K562 (cell line): ENCODE data around the gene PAQR6. TPM values are rescaled to one million over a fixed set of nuclear protein-coding genes. Genes with fewer than 3 reads are reported as not detected.

Source experiments
- CBX2 ChIP-seq: fragments of 200-600 bp; sonication (generic); IDR thresholded peaks from one replicate; pipeline ENCODE4 v1.6.1; 2012; ENCODE audit warnings: mild to moderate bottlenecking, low read length, inconsistent platforms; ENCODE audit not compliant: insufficient read depth, poor library complexity, severe bottlenecking
- CCNT2 ChIP-seq: IDR thresholded peaks from 2 replicates; pipeline ENCODE4 v1.6.1; 2011; ENCODE audit warnings: borderline replicate concordance, low read depth, mild to moderate bottlenecking, moderate library complexity, mixed read lengths, low read length; ENCODE audit not compliant: insufficient read length; ENCODE audit errors: extremely low read depth
- CHD1 ChIP-seq: fragments of 200-600 bp; sonication (generic); IDR thresholded peaks from one replicate; pipeline ENCODE4 v1.6.1; 2012; ENCODE audit warnings: mild to moderate bottlenecking, moderate library complexity, low read length, inconsistent platforms
- CREM ChIP-seq: IDR thresholded peaks from 2 replicates; pipeline ENCODE4 v1.6.1; 2014; ENCODE audit warnings: antibody characterized with exemption, low read depth
- FIP1L1 ChIP-seq: fragments of 200-400 bp; formaldehyde crosslinking; IDR thresholded peaks from 2 replicates; pipeline ENCODE4 v1.6.1; 2018; ENCODE audit warnings: mild to moderate bottlenecking, low read depth, low read length; ENCODE audit not compliant: poor library complexity, severe bottlenecking
- HMG20B ChIP-seq: fragments of 250-450 bp; sonication (Bioruptor Pico); IDR thresholded peaks from 2 replicates; pipeline ENCODE4 v1.5.0; 2021; ENCODE audit warnings: mild to moderate bottlenecking
- MCM3 ChIP-seq: fragments of 450-650 bp; IDR thresholded peaks from 2 replicates; pipeline ENCODE4 v1.6.1; 2016
- MTF1 ChIP-seq: fragments of 250-450 bp; sonication (Bioruptor Pico); IDR thresholded peaks from 2 replicates; pipeline ENCODE4 v1.9.0; 2021; ENCODE audit warnings: moderate library complexity, mild to moderate bottlenecking, inconsistent platforms, borderline replicate concordance
- MYNN ChIP-seq, 2 experiments: sonication (generic); formaldehyde crosslinking in 1 of 2; IDR thresholded peaks; 2 replicates each; pipeline versions ENCODE4 v1.5.0 to v1.6.1; 2016 to 2020; ENCODE audit warnings: antibody characterized with exemption in 1 of 2, missing genetic modification reagents in 1 of 2
- NR0B1 ChIP-seq: fragments of 450-650 bp; IDR thresholded peaks from one replicate; pipeline ENCODE4 v1.6.1; 2018; ENCODE audit warnings: mild to moderate bottlenecking, moderate library complexity; ENCODE audit not compliant: partially characterized antibody
- RAD51 ChIP-seq: fragments of 450-650 bp; IDR thresholded peaks from 2 replicates; pipeline ENCODE4 v1.7.1; 2016; ENCODE audit warnings: low read depth, mild to moderate bottlenecking, borderline replicate concordance
- SNAPC5 ChIP-seq: fragments of 250-450 bp; sonication (Bioruptor Pico); IDR thresholded peaks from 2 replicates; pipeline ENCODE4 v1.8.0; 2021; ENCODE audit warnings: moderate library complexity, mild to moderate bottlenecking, inconsistent platforms
- TAF15 ChIP-seq: fragments of 200-400 bp; formaldehyde crosslinking; IDR thresholded peaks from 2 replicates; pipeline ENCODE4 v1.6.1; 2017; ENCODE audit warnings: mild to moderate bottlenecking, low read depth, low read length, moderate library complexity
- VEZF1 ChIP-seq: fragments of 200-800 bp; sonication (Bioruptor generic); IDR thresholded peaks from 2 replicates; pipeline ENCODE4 v1.6.1; 2017; ENCODE audit warnings: missing genetic modification characterization, missing compliant biosample characterization
- XRCC3 ChIP-seq: fragments of 450-650 bp; IDR thresholded peaks from 2 replicates; pipeline ENCODE4 v1.6.1; 2017; ENCODE audit warnings: mild to moderate bottlenecking, moderate library complexity
- ZBTB1 ChIP-seq: sonication (generic); formaldehyde crosslinking; IDR thresholded peaks from 2 replicates; pipeline ENCODE4 v1.8.1; 2023; ENCODE audit warnings: missing genetic modification reagents, low read depth, mild to moderate bottlenecking, borderline replicate concordance
- ZNF12 ChIP-seq: sonication (generic); formaldehyde crosslinking; IDR thresholded peaks from 2 replicates; pipeline ENCODE4 v1.4.0; 2020; ENCODE audit warnings: mild to moderate bottlenecking, missing genetic modification reagents
- ZNF280B ChIP-seq: fragments of 250-450 bp; sonication (Bioruptor Pico); IDR thresholded peaks from 2 replicates; pipeline ENCODE4 v1.5.1; 2021; ENCODE audit warnings: mild to moderate bottlenecking
- ZNF282 ChIP-seq: sonication (generic); formaldehyde crosslinking; IDR thresholded peaks from 2 replicates; pipeline ENCODE4 v1.8.1; 2023; ENCODE audit warnings: missing genetic modification reagents
- polyA plus RNA-seq, 8 experiments: library from polyadenylated mRNA; depleted of rRNA in 4 of 8; stranded (reverse) in 5 of 8; unstranded in 3 of 8; fragments of >200 nt; fragmentation: Nextera tagmentation in 2 of 8; fragmentation: Illumina TruSeq in 1 of 8; extraction: Ambion mirVana in 2 of 8; extraction: Trizol in 1 of 8; gene quantifications; 2 replicates each; pipeline versions ENCODE4 v1.2.1 to v1.2.3, GENCODE V29; 2011 to 2014; ENCODE audit warnings: inconsistent platforms in 1 of 8, missing spikeins in 1 of 8
- total RNA-seq, 7 experiments: library from RNA; depleted of rRNA in 6 of 7; stranded (reverse); fragments of >200 nt in 6 of 7; fragmentation: Illumina TruSeq in 2 of 7; extraction: Trizol in 2 of 7; gene quantifications; 2 replicates each; pipeline versions ENCODE4 v1.2.1 to v1.2.3, GENCODE V29; 2011 to 2021; ENCODE audit warnings: low replicate concordance in 1 of 7

Gene PAQR6
- total and polyA plus RNA-seq, 9 of the 15 experiments (the other 6 are each of a cell fraction or from before 2014, with no cell fraction given), result 0.07 to 1.8 (median 0.62) TPM

- TF ChIP-seq XRCC3 (no peak), ZNF280B (CRISPR knock-in tag) (no peak), TAF15 (no peak), MTF1 (CRISPR knock-in tag) (no peak), FIP1L1 (no peak), MCM3 (no peak), MYNN (IDR thresholded peaks at IDR 0.05) (no peak), MYNN (CRISPR knock-in tag; IDR thresholded peaks at IDR 0.05) (no peak), ZBTB1 (no peak), NR0B1 (no peak), ZNF12 (no peak), ZNF282 (no peak), HMG20B (CRISPR knock-in tag) (no peak), VEZF1 (CRISPR knock-in tag) (peak; percentile 71), CCNT2 (peak; percentile 69), CHD1 (no peak), CBX2 (no peak), CREM (peak; percentile 96), SNAPC5 (CRISPR knock-in tag) (no peak), RAD51 (no peak)
These were observed 34.8 kb downstream of the PAQR6 start, which contains the start of gene PMF1 (continued) for GRCh38 chr1:156212833-156213643.
